CD14-positive monocyte (primary cell): Measurements from ENCODE around the gene TENM3. TPM values are rescaled to one million over a fixed set of nuclear protein-coding genes. Genes with fewer than 3 reads are reported as not detected.

Source experiments
- DNase-seq, 3 donors: peaks; one replicate each; pipeline ENCODE4 v3.0.0-alpha.2; 2011 to 2022
- H2AFZ ChIP-seq: 2 replicates; pipeline ENCODE4 v1.6.0; 2012; ENCODE audit warnings: mild to moderate bottlenecking, low read depth, low read length, inconsistent platforms; ENCODE audit not compliant: insufficient read depth, poor library complexity, severe bottlenecking
- H3K27ac ChIP-seq, 2 donors: 1 replicate in 1 of 2; 2 replicates in 1 of 2; pipeline ENCODE4 v1.5.1; 2012 to 2013; ENCODE audit warnings: low read length in 2 of 2, control low read depth in 1 of 2, inconsistent platforms in 1 of 2, low read depth in 1 of 2, mild to moderate bottlenecking in 1 of 2
- H3K27me3 ChIP-seq, 2 donors: one replicate each; pipeline versions ENCODE4 v1.6.0 to v1.6.1; 2011 to 2013; ENCODE audit warnings: low read length in 2 of 2; ENCODE audit not compliant: control insufficient read depth in 2 of 2, insufficient read depth in 2 of 2
- H3K36me3 ChIP-seq, 2 donors: replicated peaks in 1 of 2; 1 replicate in 1 of 2; 2 replicates in 1 of 2; pipeline versions ENCODE4 v1.5.1 to v1.6.1; 2012 to 2013; ENCODE audit warnings: low read length in 2 of 2, control low read depth in 1 of 2, inconsistent platforms in 1 of 2, mild to moderate bottlenecking in 1 of 2; ENCODE audit not compliant: insufficient read depth in 2 of 2, control insufficient read depth in 1 of 2
- H3K4me1 ChIP-seq, 2 donors: 1 replicate in 1 of 2; 2 replicates in 1 of 2; pipeline versions ENCODE4 v1.5.1 to v1.6.1; 2012 to 2013; ENCODE audit warnings: low read length in 2 of 2, control low read depth in 1 of 2, inconsistent platforms in 1 of 2, mild to moderate bottlenecking in 1 of 2, moderate library complexity in 1 of 2; ENCODE audit not compliant: insufficient read depth in 2 of 2, control insufficient read depth in 1 of 2
- H3K4me2 ChIP-seq: replicated peaks from 2 replicates; pipeline ENCODE3; 2012; ENCODE audit warnings: low read length, moderate library complexity, mild to moderate bottlenecking; ENCODE audit not compliant: poor library complexity, severe bottlenecking; ENCODE audit errors: extremely low read depth
- H3K4me3 ChIP-seq, 3 experiments: fragments of 200-600 bp in 1 of 3; sonication (generic) in 1 of 3; replicated peaks in 1 of 3; 1 replicate in 2 of 3; 2 replicates in 1 of 3; pipeline ENCODE4 v1.5.1; 2011 to 2013; ENCODE audit warnings: low read length in 3 of 3, mild to moderate bottlenecking in 3 of 3, control low read depth in 2 of 3, low read depth in 2 of 3, inconsistent platforms in 1 of 3, moderate library complexity in 1 of 3
- H3K79me2 ChIP-seq: 2 replicates; pipeline ENCODE4 v1.6.0; 2012; ENCODE audit warnings: mild to moderate bottlenecking, control low read depth, inconsistent platforms, low read length, moderate library complexity; ENCODE audit not compliant: insufficient read depth
- H3K9ac ChIP-seq: 2 replicates; pipeline ENCODE4 v1.6.0; 2017; ENCODE audit warnings: low read length, mild to moderate bottlenecking; ENCODE audit not compliant: insufficient read depth, poor library complexity, severe bottlenecking
- H3K9me3 ChIP-seq, 2 donors: replicated peaks in 1 of 2; 1 replicate in 1 of 2; 2 replicates in 1 of 2; pipeline versions ENCODE4 v1.5.1 to v1.6.1; 2012 to 2013; ENCODE audit warnings: low read length in 2 of 2, control low read depth in 1 of 2; ENCODE audit not compliant: control insufficient read depth in 1 of 2, insufficient read depth in 1 of 2
- H4K20me1 ChIP-seq: 2 replicates; pipeline ENCODE4 v1.6.0; 2012; ENCODE audit warnings: mild to moderate bottlenecking, low read length, control low read depth, moderate library complexity; ENCODE audit not compliant: insufficient read depth
- H3K27ac Mint-ChIP-seq, 7 donors: one replicate each; pipeline ENCODE4 v1.8.0; 2020; ENCODE audit warnings: mild to moderate bottlenecking in 7 of 7, mixed read lengths in 7 of 7, moderate library complexity in 6 of 7, inconsistent platforms in 2 of 7
- H3K27me3 Mint-ChIP-seq, 3 donors: one replicate each; pipeline ENCODE4 v1.8.0; 2021 to 2022; ENCODE audit warnings: low read depth in 3 of 3, mild to moderate bottlenecking in 3 of 3, mixed read lengths in 3 of 3, moderate library complexity in 3 of 3, inconsistent platforms in 1 of 3
- H3K36me3 Mint-ChIP-seq, 2 donors: one replicate each; pipeline ENCODE4 v1.8.0; 2020; ENCODE audit warnings: mixed read lengths in 2 of 2, inconsistent platforms in 1 of 2, mild to moderate bottlenecking in 1 of 2
- H3K4me1 Mint-ChIP-seq: one replicate; pipeline ENCODE4 v1.8.0; 2020; ENCODE audit warnings: mild to moderate bottlenecking, mixed read lengths
- H3K4me3 Mint-ChIP-seq, 2 donors: one replicate each; pipeline ENCODE4 v1.8.0; 2020; ENCODE audit warnings: mild to moderate bottlenecking in 2 of 2, mixed read lengths in 2 of 2, moderate library complexity in 1 of 2
- H3K9me3 Mint-ChIP-seq, 7 donors: one replicate each; pipeline ENCODE4 v1.8.0; 2020 to 2022; ENCODE audit warnings: mixed read lengths in 7 of 7, mild to moderate bottlenecking in 6 of 7, moderate library complexity in 6 of 7, inconsistent platforms in 2 of 7
- CTCF ChIP-seq: fragments of 200-600 bp; IDR thresholded peaks from one replicate; pipeline ENCODE4 v1.8.0; 2022; ENCODE audit warnings: antibody characterized with exemption, mild to moderate bottlenecking
- WGBS: methylation state at CpG from one replicate; pipeline ENCODE4 v1.1.5; 2013; ENCODE audit warnings: missing lambda C conversion rate; ENCODE audit not compliant: insufficient coverage; 5-methylcytosine and 5-hydroxymethylcytosine counted together
- intact Hi-C, 2 donors: fragments of 100-400 bp; cut with micrococcal nuclease; formaldehyde crosslinking; loops; one replicate each; pipeline versions ENCODE4 v1.15.0 to v1.15.1; 2023
- polyA plus RNA-seq, 3 donors: library from polyadenylated mRNA; depleted of rRNA in 1 of 3; unstranded in 2 of 3; stranded (reverse) in 1 of 3; fragments of 300-500 nt in 2 of 3; fragments of >200 nt in 1 of 3; fragmentation: Illumina TruSeq in 2 of 3; gene quantifications; 1 replicate in 2 of 3; 2 replicates in 1 of 3; pipeline ENCODE4 v1.2.3, GENCODE V29; 2012 to 2021

Gene TENM3
- polyA plus RNA-seq, 3 donors: not detected

- DNase-seq: no peak
- no peak overlapping the region for H3K27ac Mint-ChIP-seq
- H3K4me3 Mint-ChIP-seq: no peak overlapping the region
- Histone ChIP-seq H2AFZ (no peak overlapping the region), H3K27ac (no peak overlapping the region), H3K27me3 (no peaks in the 10 kb centered on the region), H3K9ac (no peak overlapping the region), H3K79me2 (no peaks in the 10 kb centered on the region), H3K36me3 (no peaks in the 10 kb centered on the region), H4K20me1 (no peaks in the 10 kb centered on the region), H3K4me3 (no peak overlapping the region), H3K4me1 (no peaks in the 10 kb centered on the region), H3K9me3 (no peaks in the 10 kb centered on the region), H3K4me2 (no peak overlapping the region)
- WGBS: 63% methylated on average over 5 of the region's 6 CpGs
- no peaks in the 10 kb centered on the region for H3K4me1 Mint-ChIP-seq
- peaks cover 2 to 12% (median 4%) of the 10 kb centered on the region in 7 donors for H3K9me3 Mint-ChIP-seq
- intact Hi-C loops: no loop called here
- no peak for TF ChIP-seq CTCF
- no peaks in the 10 kb centered on the region for H3K36me3 Mint-ChIP-seq
- H3K27me3 Mint-ChIP-seq: peaks cover 0 to 1% (median 0%) of the 10 kb centered on the region in 3 donors
These were observed 139.7 kb downstream of the TENM3 start for GRCh38 chr4:182382941-182383340.

GRCh38 chr4:182384631-182385091 is 141.5 kb downstream of the TENM3 start:
- no peaks in the 10 kb centered on the region for H3K27me3 ChIP-seq
- no peak overlapping the region for H3K9ac ChIP-seq
- Mint-ChIP-seq H3K4me1 (no peaks in the 10 kb centered on the region), H3K27me3 (peaks cover 0 to 1% (median 0%) of the 10 kb centered on the region in 3 donors), H3K36me3 (no peaks in the 10 kb centered on the region), H3K9me3 (peaks cover 0 to 9% (median 4%) of the 10 kb centered on the region in 7 donors), H3K27ac (no peak overlapping the region), H3K4me3 (no peak overlapping the region)
- 69% methylated on average over 2 of the region's 6 CpGs for WGBS
- DNase-seq: no peak
- no peak overlapping the region for H3K27ac ChIP-seq
- no peak overlapping the region for H2AFZ ChIP-seq
- H3K4me2 ChIP-seq: no peak overlapping the region
- no peaks in the 10 kb centered on the region for H4K20me1 ChIP-seq
- no peaks in the 10 kb centered on the region for H3K79me2 ChIP-seq
- no peaks in the 10 kb centered on the region for H3K36me3 ChIP-seq
- no peaks in the 10 kb centered on the region for H3K9me3 ChIP-seq
- no peaks in the 10 kb centered on the region for H3K4me1 ChIP-seq
- no peak overlapping the region for H3K4me3 ChIP-seq
- intact Hi-C loops: no loop called here
- no peak for TF ChIP-seq CTCF
